WTC11 (cell line): Measurements from ENCODE around the gene ACVR1.

ENCODE experiments used
- CREB1 ChIP-seq: sonication (generic); formaldehyde crosslinking; IDR thresholded peaks from 2 replicates; pipeline ENCODE4 v1.8.0; 2023; ENCODE audit warnings: mild to moderate bottlenecking, missing genetic modification reagents
- CTCF ChIP-seq: fragments of 200-600 bp; IDR thresholded peaks from 2 replicates; pipeline ENCODE4 v1.8.0; 2022; ENCODE audit warnings: antibody characterized with exemption
- JAZF1 ChIP-seq: fragments of 250-450 bp; sonication (Bioruptor Pico); IDR thresholded peaks from 2 replicates; pipeline ENCODE4 v1.9.0; 2021; ENCODE audit warnings: moderate library complexity, mild to moderate bottlenecking, inconsistent platforms
- JUN ChIP-seq: sonication (generic); formaldehyde crosslinking; IDR thresholded peaks from 2 replicates; pipeline ENCODE4 v1.8.0; 2023; ENCODE audit warnings: mild to moderate bottlenecking, missing genetic modification reagents
- MAX ChIP-seq: sonication (generic); formaldehyde crosslinking; IDR thresholded peaks from 2 replicates; pipeline ENCODE4 v1.8.0; 2022; ENCODE audit warnings: mild to moderate bottlenecking, missing genetic modification reagents
- STAT6 ChIP-seq: sonication (generic); formaldehyde crosslinking; conservative IDR thresholded peaks from 2 replicates; pipeline ENCODE4 v1.8.1; 2023; ENCODE audit warnings: mild to moderate bottlenecking, low read depth, missing genetic modification reagents, moderate library complexity
- ZBTB21 ChIP-seq: sonication (generic); formaldehyde crosslinking; IDR thresholded peaks from 2 replicates; pipeline ENCODE4 v1.8.1; 2023; ENCODE audit warnings: mild to moderate bottlenecking, missing genetic modification reagents, borderline replicate concordance

GRCh38 chr2:157894694-157895435 is 18.7 kb upstream of the ACVR1 start:
- TF ChIP-seq JAZF1 (no peak), CTCF (no peak), MAX (CRISPR knock-in tag) (no peak), JUN (CRISPR knock-in tag) (no peak), ZBTB21 (CRISPR knock-in tag) (no peak), CREB1 (CRISPR knock-in tag) (no peak), STAT6 (CRISPR knock-in tag) (no peak)
